CD14-positive monocyte (primary cell): Measurements from ENCODE around the gene SINHCAF. TPM values are rescaled to one million over a fixed set of nuclear protein-coding genes. Genes with fewer than 3 reads are reported as not detected.

Experiments used
- DNase-seq, 3 donors: peaks; one replicate each; pipeline ENCODE4 v3.0.0-alpha.2; 2011 to 2022
- H2AFZ ChIP-seq: 2 replicates; pipeline ENCODE4 v1.6.0; 2012; ENCODE audit warnings: mild to moderate bottlenecking, low read depth, low read length, inconsistent platforms; ENCODE audit not compliant: insufficient read depth, poor library complexity, severe bottlenecking
- H3K27ac ChIP-seq, 2 donors: 1 replicate in 1 of 2; 2 replicates in 1 of 2; pipeline ENCODE4 v1.5.1; 2012 to 2013; ENCODE audit warnings: low read length in 2 of 2, control low read depth in 1 of 2, inconsistent platforms in 1 of 2, low read depth in 1 of 2, mild to moderate bottlenecking in 1 of 2
- H3K27me3 ChIP-seq, 2 donors: one replicate each; pipeline versions ENCODE4 v1.6.0 to v1.6.1; 2011 to 2013; ENCODE audit warnings: low read length in 2 of 2; ENCODE audit not compliant: control insufficient read depth in 2 of 2, insufficient read depth in 2 of 2
- H3K36me3 ChIP-seq, 2 donors: replicated peaks in 1 of 2; 1 replicate in 1 of 2; 2 replicates in 1 of 2; pipeline versions ENCODE4 v1.5.1 to v1.6.1; 2012 to 2013; ENCODE audit warnings: low read length in 2 of 2, control low read depth in 1 of 2, inconsistent platforms in 1 of 2, mild to moderate bottlenecking in 1 of 2; ENCODE audit not compliant: insufficient read depth in 2 of 2, control insufficient read depth in 1 of 2
- H3K4me1 ChIP-seq, 2 donors: 1 replicate in 1 of 2; 2 replicates in 1 of 2; pipeline versions ENCODE4 v1.5.1 to v1.6.1; 2012 to 2013; ENCODE audit warnings: low read length in 2 of 2, control low read depth in 1 of 2, inconsistent platforms in 1 of 2, mild to moderate bottlenecking in 1 of 2, moderate library complexity in 1 of 2; ENCODE audit not compliant: insufficient read depth in 2 of 2, control insufficient read depth in 1 of 2
- H3K4me2 ChIP-seq: replicated peaks from 2 replicates; pipeline ENCODE3; 2012; ENCODE audit warnings: low read length, moderate library complexity, mild to moderate bottlenecking; ENCODE audit not compliant: poor library complexity, severe bottlenecking; ENCODE audit errors: extremely low read depth
- H3K4me3 ChIP-seq, 3 experiments: fragments of 200-600 bp in 1 of 3; sonication (generic) in 1 of 3; replicated peaks in 1 of 3; 1 replicate in 2 of 3; 2 replicates in 1 of 3; pipeline ENCODE4 v1.5.1; 2011 to 2013; ENCODE audit warnings: low read length in 3 of 3, mild to moderate bottlenecking in 3 of 3, control low read depth in 2 of 3, low read depth in 2 of 3, inconsistent platforms in 1 of 3, moderate library complexity in 1 of 3
- H3K79me2 ChIP-seq: 2 replicates; pipeline ENCODE4 v1.6.0; 2012; ENCODE audit warnings: mild to moderate bottlenecking, control low read depth, inconsistent platforms, low read length, moderate library complexity; ENCODE audit not compliant: insufficient read depth
- H3K9ac ChIP-seq: 2 replicates; pipeline ENCODE4 v1.6.0; 2017; ENCODE audit warnings: low read length, mild to moderate bottlenecking; ENCODE audit not compliant: insufficient read depth, poor library complexity, severe bottlenecking
- H3K9me3 ChIP-seq, 2 donors: replicated peaks in 1 of 2; 1 replicate in 1 of 2; 2 replicates in 1 of 2; pipeline versions ENCODE4 v1.5.1 to v1.6.1; 2012 to 2013; ENCODE audit warnings: low read length in 2 of 2, control low read depth in 1 of 2; ENCODE audit not compliant: control insufficient read depth in 1 of 2, insufficient read depth in 1 of 2
- H4K20me1 ChIP-seq: 2 replicates; pipeline ENCODE4 v1.6.0; 2012; ENCODE audit warnings: mild to moderate bottlenecking, low read length, control low read depth, moderate library complexity; ENCODE audit not compliant: insufficient read depth
- H3K27ac Mint-ChIP-seq, 7 donors: one replicate each; pipeline ENCODE4 v1.8.0; 2020; ENCODE audit warnings: mild to moderate bottlenecking in 7 of 7, mixed read lengths in 7 of 7, moderate library complexity in 6 of 7, inconsistent platforms in 2 of 7
- H3K27me3 Mint-ChIP-seq, 3 donors: one replicate each; pipeline ENCODE4 v1.8.0; 2021 to 2022; ENCODE audit warnings: low read depth in 3 of 3, mild to moderate bottlenecking in 3 of 3, mixed read lengths in 3 of 3, moderate library complexity in 3 of 3, inconsistent platforms in 1 of 3
- H3K36me3 Mint-ChIP-seq, 2 donors: one replicate each; pipeline ENCODE4 v1.8.0; 2020; ENCODE audit warnings: mixed read lengths in 2 of 2, inconsistent platforms in 1 of 2, mild to moderate bottlenecking in 1 of 2
- H3K4me1 Mint-ChIP-seq: one replicate; pipeline ENCODE4 v1.8.0; 2020; ENCODE audit warnings: mild to moderate bottlenecking, mixed read lengths
- H3K4me3 Mint-ChIP-seq, 2 donors: one replicate each; pipeline ENCODE4 v1.8.0; 2020; ENCODE audit warnings: mild to moderate bottlenecking in 2 of 2, mixed read lengths in 2 of 2, moderate library complexity in 1 of 2
- H3K9me3 Mint-ChIP-seq, 7 donors: one replicate each; pipeline ENCODE4 v1.8.0; 2020 to 2022; ENCODE audit warnings: mixed read lengths in 7 of 7, mild to moderate bottlenecking in 6 of 7, moderate library complexity in 6 of 7, inconsistent platforms in 2 of 7
- WGBS: methylation state at CpG from one replicate; pipeline ENCODE4 v1.1.5; 2013; ENCODE audit warnings: missing lambda C conversion rate; ENCODE audit not compliant: insufficient coverage; 5-methylcytosine and 5-hydroxymethylcytosine counted together
- intact Hi-C, 2 donors: fragments of 100-400 bp; cut with micrococcal nuclease; formaldehyde crosslinking; loops; one replicate each; pipeline versions ENCODE4 v1.15.0 to v1.15.1; 2023
- polyA plus RNA-seq, 3 donors: library from polyadenylated mRNA; depleted of rRNA in 1 of 3; unstranded in 2 of 3; stranded (reverse) in 1 of 3; fragments of 300-500 nt in 2 of 3; fragments of >200 nt in 1 of 3; fragmentation: Illumina TruSeq in 2 of 3; gene quantifications; 1 replicate in 2 of 3; 2 replicates in 1 of 3; pipeline ENCODE4 v1.2.3, GENCODE V29; 2012 to 2021
- TF ChIP-seq, protein P1 (sequence below): fragments of 200-600 bp; IDR thresholded peaks from one replicate; pipeline ENCODE4 v1.8.0; 2022; ENCODE audit warnings: antibody characterized with exemption, mild to moderate bottlenecking

Gene SINHCAF
- polyA plus RNA-seq, 3 donors: 14.2 to 20.2 (median 20.1) TPM

DNA sequence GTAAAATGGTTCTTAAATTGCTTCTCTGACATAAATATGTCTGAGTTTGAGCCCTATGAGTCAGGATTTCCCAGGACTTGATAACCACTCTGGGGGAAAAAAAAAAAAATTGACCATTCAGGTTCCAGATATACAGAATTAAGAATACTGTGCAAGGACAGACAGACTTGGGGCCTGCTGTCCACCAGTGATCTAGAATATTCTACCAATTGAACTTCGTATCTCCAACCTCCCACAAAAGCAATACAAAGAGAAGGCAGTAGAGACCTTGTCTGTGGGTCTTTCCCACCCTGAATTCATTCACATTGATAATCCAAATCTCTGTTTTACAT is 4.1 kb downstream of the SINHCAF start:
- WGBS: 80% methylated on average over 1 of the region's 1 CpG
- Mint-ChIP-seq H3K4me3 (no peak overlapping the region), H3K27ac (no peak overlapping the region), H3K9me3 (no peaks in the 10 kb centered on the region), H3K4me1 (peaks cover 60% of the 10 kb centered on the region), H3K36me3 (no peaks in the 10 kb centered on the region), H3K27me3 (no peaks in the 10 kb centered on the region)
- intact Hi-C loops: loop anchor here in 1 of 2 donors (10.0 kb wide), 1 partner anchor 333 kb away; the partner anchor contains the start of gene ETFBKMT
- H3K27ac ChIP-seq: no peak overlapping the region
- H4K20me1 ChIP-seq: peaks cover 53% of the 10 kb centered on the region
- no peaks in the 10 kb centered on the region for H3K9me3 ChIP-seq
- H3K4me2 ChIP-seq: no peak overlapping the region
- no peak overlapping the region for H3K4me3 ChIP-seq
- no peak overlapping the region for H3K9ac ChIP-seq
- H3K36me3 ChIP-seq: no peaks in the 10 kb centered on the region
- no peak overlapping the region for H2AFZ ChIP-seq
- H3K27me3 ChIP-seq: no peaks in the 10 kb centered on the region
- H3K4me1 ChIP-seq: peaks cover 35 to 72% of the 10 kb centered on the region in 2 donors
- TF ChIP-seq, protein P1, sequence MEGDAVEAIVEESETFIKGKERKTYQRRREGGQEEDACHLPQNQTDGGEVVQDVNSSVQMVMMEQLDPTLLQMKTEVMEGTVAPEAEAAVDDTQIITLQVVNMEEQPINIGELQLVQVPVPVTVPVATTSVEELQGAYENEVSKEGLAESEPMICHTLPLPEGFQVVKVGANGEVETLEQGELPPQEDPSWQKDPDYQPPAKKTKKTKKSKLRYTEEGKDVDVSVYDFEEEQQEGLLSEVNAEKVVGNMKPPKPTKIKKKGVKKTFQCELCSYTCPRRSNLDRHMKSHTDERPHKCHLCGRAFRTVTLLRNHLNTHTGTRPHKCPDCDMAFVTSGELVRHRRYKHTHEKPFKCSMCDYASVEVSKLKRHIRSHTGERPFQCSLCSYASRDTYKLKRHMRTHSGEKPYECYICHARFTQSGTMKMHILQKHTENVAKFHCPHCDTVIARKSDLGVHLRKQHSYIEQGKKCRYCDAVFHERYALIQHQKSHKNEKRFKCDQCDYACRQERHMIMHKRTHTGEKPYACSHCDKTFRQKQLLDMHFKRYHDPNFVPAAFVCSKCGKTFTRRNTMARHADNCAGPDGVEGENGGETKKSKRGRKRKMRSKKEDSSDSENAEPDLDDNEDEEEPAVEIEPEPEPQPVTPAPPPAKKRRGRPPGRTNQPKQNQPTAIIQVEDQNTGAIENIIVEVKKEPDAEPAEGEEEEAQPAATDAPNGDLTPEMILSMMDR: no peak
- H3K79me2 ChIP-seq: peaks cover 87% of the 10 kb centered on the region
- no peak for DNase-seq

DNA sequence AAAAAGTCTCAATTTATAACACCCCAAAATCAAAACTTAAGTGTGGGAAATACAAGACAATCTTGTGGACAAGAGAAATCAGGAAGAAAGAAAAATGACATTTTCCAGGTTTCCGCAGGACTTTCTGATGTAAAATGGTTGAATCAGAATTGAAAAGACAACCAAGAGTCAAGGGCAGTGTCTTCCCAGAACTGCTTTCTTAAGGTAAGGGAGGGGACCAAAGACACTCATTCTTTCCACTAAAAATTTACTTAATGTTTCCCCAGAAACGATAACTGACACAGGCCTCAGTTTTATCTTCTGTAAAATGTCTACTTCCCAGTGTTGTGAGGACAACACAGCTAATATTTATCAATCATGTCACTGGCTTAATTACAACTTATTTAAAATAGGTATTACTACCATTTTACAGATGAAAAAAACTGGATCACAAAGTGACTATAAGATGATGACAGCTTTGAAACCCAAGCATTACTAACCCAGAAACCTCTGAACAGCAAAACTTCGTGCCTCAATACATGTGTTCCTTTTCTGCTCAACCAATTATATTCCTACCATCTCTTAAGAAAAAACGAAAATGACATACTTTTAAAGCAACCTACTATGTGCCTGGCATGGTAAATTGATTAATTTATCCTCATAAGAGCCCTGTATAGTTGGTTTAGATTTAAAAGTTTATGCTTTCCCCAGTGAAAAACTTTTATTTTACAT is 4.6 kb downstream of the SINHCAF start:
- Histone ChIP-seq H3K27me3 (no peaks in the 10 kb centered on the region), H4K20me1 (peaks cover 58% of the 10 kb centered on the region), H3K4me2 (no peak overlapping the region), H3K4me3 (no peak overlapping the region), H3K36me3 (no peaks in the 10 kb centered on the region), H3K9me3 (no peaks in the 10 kb centered on the region), H3K4me1 (peaks cover 31 to 71% of the 10 kb centered on the region in 2 donors), H3K9ac (no peak overlapping the region), H3K79me2 (peaks cover 93% of the 10 kb centered on the region), H2AFZ (no peak overlapping the region), H3K27ac (no peak overlapping the region)
- Mint-ChIP-seq H3K27ac (peak overlapping the region in 1 of 7 donors; percentile 33), H3K27me3 (no peaks in the 10 kb centered on the region), H3K9me3 (no peaks in the 10 kb centered on the region), H3K4me1 (peaks cover 60% of the 10 kb centered on the region), H3K4me3 (no peak overlapping the region), H3K36me3 (no peaks in the 10 kb centered on the region)
- WGBS: no CpG with 5 or more reads among the region's 4 CpGs
- intact Hi-C loops: loop anchor here in 1 of 2 donors (10.0 kb wide), 1 partner anchor 333 kb away; the partner anchor contains the start of gene ETFBKMT
- TF ChIP-seq, protein P1: no peak
- no peak for DNase-seq
